Right hindlimb (tissue), 1 donor: ENCODE measurements around the gene TCF20.
A peak's percentile ranks its signal among the peaks of the same experiment; 100 is the strongest.

Experiments
- DNase-seq: peaks from one replicate; pipeline ENCODE4 v3.0.0-alpha.2; 2018

Gene TCF20

DNA sequence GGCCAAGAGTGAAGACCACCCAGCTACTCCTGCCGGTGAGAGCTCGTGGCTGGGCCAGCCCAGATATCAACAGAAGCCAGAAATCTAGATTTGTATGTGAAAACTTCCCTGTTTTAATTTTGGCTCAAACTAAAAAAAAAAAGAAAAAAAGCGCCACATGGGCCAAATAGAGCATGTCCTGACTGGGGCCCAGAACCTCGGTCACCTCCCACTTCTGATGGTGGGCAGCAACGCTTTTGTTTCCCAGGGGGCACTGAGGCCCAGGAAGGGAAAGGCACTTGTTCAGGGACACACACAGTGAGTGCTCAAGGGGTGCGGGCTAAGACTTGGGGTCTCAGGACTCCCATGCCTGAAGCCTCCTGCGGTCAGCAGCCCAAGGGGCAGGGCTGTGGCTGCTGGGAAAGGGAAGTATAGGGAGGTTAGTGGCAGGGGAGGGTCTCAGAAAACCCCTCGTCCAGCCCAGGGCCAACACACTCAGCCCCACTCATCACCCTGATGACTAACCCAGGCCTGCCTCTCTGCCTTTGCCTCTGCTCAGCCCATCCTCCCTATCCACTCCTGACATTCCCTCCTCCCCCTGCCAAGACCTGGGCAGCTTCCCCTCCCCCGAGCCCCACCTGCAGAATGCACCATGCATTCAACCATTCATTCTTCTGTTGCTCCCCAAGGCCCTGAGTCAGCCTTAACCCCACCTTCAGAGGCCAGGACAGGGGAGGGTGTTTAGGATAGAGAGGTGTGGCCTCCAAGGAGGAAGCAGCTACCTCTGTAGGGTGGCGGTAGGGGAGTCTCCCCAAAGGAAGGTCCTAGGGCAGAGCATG lies 30.0 kb upstream of the TCF20 start:
- DNase-seq = no peak

DNA sequence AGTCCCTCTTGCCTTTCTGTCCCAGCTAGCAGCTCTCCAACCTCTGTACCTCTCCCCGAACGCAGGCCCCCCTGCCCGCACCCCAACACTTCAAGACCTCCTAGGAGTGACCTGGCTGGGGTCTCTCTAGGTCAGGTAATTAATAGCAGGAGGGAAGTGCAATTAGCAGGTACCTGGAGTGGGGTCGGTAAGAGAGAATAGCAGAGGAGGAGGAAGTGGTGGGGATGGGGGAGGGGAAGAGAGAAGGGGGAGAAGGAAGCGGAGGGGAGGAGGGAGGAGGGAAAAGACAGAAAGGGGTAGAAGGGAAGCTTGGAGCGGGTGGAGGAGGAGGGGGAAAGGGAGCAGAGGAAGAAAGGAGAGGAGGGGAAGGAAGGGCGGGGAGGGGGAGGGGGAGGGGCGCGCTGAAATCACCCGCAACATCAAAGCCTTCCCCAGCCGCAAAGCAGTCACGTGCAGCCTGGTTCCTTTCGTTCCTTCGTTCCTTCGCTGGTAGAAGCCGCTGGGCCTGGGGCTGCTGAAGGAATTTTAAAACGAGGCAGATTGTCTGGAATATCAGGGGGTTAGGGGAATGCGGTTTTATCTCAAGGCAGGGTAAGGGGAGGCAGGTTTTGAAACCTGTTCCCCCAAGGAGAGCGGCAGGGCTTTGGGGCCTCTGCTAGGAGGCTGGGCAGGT lies 29.3 kb upstream of the TCF20 start:
- no peak for DNase-seq

DNA sequence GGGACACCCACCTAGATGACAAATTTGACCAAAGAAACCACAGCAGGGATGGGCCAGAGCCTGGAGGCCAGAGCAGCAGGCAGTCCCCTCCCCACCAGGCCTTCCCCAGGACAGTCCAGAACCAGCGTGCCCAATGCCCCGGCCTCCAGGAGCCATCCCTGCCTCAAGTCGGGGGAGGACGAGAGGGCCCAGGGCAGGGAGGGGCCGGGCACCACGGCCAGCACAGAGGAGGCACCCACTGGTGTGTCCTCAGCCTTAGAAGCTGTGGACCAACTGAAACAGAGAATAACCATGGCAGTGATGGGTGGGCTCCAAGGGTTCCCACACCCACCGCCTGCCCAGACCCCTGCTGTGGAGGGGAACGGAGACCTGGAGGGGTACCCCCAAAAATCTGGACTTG lies 28.3 kb upstream of the TCF20 start:
- DNase-seq = no peak

GRCh38 chr22:42297778-42298177 lies 27.3 kb upstream of the TCF20 start:
- no peak for DNase-seq

- DNase-seq = no peak
Observed at GRCh38 chr22:42296883-42297282, 26.4 kb upstream of the TCF20 start.

- peak; percentile 81 for DNase-seq
Observed at GRCh38 chr22:42296381-42296853, 26.0 kb upstream of the TCF20 start.

GRCh38 chr22:42294034-42294985 lies 23.9 kb upstream of the TCF20 start:
- DNase-seq = peak; percentile 72

GRCh38 chr22:42292732-42293520 lies 22.5 kb upstream of the TCF20 start:
- no peak for DNase-seq

DNA sequence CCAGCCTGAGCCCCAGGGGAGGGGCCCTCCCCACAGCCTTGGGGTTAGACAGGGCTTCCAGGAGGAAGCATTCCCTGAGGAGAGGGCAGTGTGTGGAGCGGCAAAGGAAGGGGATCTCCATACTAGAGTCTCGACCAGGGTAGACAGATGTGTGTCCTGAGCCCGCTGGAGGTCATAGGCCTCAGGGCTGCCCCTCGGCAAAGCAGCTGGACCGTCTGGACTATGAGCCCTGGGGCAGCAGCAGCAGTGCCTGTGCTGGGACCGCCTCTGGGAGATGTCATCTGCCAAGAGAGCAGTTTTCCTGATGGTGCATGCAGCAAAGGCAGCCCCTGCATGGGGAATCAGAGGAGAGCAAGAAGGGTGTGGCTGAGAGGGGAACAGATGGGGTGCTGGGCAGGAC lies 20.8 kb upstream of the TCF20 start:
- DNase-seq = no peak

DNA sequence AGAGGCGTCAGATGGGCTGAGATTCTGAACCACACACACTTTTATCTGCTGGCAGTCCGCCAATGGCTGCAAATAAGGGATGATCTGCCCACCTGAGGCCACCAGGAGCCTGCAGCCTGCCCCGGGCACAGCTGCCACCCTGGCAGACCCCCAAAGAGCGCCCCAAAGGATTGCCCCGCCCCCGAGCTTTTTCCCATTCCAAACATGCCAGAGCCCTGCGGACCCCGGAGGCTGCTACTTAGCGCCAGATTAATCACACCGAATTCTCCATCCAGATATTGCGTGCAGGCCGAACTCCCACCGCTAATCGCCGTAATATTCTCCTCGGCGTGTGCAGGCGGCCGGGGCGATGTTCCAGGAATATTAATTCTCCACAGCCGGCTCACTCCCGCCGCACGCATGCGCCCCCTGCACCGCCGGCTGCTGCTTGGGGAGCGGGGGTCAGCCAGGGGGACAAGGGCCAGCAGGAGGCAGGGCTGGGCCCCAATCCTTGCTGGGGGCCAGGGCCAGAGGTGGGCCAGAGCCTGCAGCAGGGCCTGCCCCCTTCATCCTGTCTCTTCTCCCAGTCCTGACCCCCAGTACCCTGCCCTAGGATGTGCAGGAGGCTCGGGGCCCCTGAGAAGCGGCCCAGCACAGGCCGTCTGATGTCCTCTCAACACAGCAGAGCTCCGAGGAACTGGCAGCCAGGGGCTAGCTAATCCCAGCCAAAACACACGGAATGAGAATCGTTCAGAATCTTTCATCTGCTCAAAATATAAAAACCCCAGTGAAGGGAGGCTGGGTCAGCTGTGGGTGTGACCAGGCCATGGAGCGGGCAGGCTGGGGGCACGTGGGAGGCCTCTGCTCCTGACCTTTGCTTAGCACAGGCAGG lies 19.5 kb upstream of the TCF20 start:
- DNase-seq = peak; percentile 74

DNA sequence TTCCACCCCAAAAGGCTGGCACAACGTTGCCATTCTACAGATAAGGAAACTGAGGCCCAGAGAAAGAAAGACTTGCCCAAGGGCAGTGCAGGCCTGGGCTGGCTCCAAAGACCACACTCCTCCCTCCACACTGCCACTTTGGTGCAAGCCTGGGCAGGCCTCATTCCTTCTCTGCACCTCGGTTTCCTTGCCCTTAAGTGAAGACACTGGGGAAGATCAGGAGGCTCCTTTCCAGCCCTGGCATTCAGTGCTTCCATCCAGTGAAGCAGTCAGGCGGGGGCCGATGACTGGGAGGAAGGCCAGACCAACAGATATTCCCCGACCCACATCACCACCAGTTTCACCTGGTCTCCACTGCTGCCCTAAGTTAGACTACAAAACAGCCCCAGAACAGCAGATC lies 18.3 kb upstream of the TCF20 start:
- no peak for DNase-seq

DNA sequence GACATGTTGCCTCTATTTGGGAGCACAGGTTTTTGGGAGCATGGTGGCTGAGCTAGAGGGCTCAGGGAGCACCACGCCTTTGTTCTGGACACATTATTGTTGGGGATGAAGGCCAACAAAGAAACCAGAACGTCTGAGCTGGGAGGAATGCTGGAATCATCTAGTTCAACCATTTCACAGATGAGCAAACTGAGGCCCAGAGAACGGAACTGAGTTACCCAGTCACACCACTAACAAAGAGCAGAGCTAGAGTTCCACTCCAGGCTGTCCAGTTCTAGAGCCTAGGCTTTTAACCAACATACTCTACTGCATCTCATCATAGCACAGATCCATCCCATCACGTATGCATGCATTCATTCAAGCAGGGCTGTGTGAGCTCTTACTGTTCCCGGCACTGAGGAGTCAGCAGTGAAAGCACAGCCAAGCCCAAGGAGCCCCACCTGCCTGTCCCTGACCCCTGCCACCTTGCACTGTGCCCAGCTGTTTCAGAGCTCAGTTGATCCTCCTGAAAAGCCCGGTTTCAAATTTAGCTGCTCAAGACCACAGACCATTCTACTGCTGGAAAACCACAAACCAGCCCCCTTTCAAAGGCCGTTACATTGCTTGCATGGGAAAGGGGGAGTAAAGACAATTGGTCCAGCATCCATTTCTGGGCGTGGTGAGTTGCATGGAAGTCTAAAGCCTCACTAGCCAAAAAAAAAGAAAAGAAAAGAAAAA lies 16.9 kb upstream of the TCF20 start:
- DNase-seq = no peak

DNA sequence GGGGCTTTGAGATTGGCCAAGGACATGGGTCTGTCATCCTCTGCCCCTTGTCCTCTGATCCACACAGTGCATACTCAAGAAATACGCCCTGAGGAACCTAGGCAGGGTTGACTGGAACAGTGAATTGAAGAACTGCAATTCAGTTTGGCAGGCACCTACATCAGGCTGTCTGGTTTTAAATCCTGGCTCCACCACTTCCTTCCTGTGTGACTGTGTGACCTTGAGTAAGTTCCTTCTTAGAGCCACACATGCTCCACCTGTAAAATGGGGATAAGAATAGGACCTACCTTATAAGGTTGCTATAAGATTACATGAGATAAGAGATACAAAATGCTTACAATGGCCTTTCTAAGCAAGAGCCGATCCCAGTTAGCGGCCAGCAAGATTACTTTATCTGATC lies 15.8 kb upstream of the TCF20 start:
- DNase-seq = no peak

- no peak for DNase-seq
Observed at GRCh38 chr22:42285604-42286003, 15.2 kb upstream of the TCF20 start.

- DNase-seq = no peak
Observed at GRCh38 chr22:42284643-42285181, 14.3 kb upstream of the TCF20 start.

DNA sequence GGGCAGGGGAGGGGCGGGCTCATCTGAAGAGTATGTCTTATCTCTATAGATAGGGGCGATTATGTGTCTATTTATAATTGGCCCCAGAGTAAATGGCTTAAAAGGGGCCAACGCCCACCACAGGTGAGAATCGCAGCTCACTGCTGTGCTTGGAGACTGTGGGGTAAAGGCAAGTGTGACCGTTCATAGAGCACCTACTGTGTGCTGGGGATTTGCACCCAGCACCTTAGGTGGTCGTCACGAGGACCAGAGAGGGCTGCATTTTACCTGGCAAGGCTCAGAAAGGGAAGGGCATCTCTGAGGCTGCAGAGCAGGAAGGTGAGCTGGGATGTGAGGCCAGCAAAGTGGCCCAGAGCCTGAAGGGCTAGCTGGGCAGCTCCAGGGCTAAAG lies 13.7 kb upstream of the TCF20 start:
- DNase-seq = no peak

DNA sequence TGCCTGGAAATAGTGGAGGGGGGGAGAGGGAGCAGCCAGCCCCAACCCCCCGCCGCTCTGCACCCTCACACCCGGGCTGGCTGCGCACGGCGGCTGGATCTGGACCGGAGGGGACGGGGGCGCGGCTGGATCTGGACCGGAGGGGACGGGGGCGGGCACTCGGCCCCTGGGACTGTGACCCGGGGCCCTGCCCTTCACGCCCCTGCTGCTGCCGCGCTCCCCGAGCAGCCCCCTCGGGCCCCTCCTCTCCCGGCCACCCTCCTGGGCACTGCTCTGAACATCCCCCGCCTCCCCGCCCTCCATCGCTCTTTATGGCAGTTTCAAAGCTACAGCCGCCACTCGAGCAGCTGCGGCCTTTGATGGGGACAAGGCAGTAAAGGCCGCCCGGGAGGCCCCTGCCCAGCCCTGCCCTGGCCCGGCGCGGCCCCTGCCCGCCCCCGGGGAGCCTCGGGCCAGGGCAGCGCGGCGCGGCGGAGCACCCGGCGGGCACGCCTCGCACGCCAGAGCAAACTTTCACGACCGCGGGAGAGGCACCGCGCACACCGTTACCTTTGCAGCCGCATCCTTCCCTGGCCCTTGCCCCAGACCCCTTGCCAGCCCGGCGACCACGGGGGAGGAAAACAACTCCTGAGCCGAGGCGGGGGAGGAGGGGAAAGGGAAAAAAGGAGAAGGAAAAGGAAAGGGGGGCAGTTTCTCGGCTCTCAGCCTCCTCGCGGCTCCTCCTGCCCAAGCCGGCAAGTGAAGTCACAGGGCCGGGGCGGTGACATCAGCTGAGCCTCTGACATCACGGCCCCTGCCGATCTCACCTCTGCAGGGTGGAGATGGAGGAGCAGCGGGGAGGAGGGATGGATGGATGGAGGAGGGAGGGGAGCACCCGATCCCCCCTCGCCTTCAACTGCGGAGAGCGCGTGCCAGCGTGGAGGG lies 13.1 kb upstream of the TCF20 start:
- peak; percentile 53 for DNase-seq

DNA sequence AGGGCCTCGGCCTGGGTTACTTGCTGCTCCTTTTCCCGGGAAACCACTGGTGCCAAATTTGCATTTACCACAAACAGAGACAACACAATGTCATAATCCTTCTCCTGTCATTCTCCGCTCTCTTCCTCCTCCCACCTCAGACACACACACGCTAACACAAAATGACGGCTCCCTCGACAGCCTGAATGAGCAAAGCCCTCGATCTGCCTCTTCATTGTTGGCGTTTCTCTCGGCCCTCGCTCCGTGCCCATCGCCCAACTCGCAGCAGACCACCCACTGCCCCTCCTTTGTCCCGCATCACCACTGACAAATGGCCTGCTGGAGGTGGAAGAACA lies 12.5 kb upstream of the TCF20 start:
- peak; percentile 15 for DNase-seq

DNA sequence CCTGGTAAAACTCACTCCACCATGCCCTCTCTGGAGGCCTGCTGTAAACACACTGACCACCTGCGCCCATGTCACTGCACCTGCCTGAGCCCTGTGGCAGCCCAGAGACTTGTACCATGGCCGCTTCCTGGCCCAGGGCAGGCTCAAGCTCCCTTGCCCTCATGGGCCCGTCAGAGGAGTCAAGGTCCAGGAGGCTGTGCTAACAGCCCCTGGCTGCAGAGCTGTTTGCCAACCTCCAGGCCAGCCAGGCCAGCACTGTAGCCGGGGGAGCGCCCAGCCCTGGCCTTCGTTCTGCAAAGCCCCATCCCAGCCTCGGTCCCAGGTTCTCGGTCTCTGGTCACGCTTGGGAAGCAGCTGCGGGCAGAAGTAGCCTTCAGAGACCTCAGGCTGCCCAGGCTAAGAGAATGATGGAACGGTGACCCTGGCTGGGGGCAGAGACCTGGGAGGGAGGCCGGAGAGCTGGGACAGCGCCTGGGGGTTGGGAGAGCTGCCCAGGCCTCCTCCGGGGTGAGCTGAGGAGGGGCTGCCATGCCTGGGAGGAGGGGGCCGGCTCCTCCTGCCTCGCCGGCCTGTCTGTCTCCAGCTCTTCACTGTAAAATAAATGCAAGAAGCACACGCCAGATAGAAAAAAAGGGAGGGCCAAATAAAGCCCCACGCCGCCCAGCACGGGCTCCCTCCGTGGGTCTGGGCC lies 11.9 kb upstream of the TCF20 start:
- peak; percentile 10 for DNase-seq
